NOMO-1 (cell line): ENCODE results near the gene PHKA2.
A peak's percentile ranks its signal among the peaks of the same experiment; 100 is the strongest.

Experiments used
- DNase-seq, 2 experiments: peaks; one replicate each; lab custom pipeline; 2025; ENCODE audit not compliant: unreplicated experiment in 2 of 2; lab: John Stamatoyannopoulos, UW

Gene PHKA2

DNA sequence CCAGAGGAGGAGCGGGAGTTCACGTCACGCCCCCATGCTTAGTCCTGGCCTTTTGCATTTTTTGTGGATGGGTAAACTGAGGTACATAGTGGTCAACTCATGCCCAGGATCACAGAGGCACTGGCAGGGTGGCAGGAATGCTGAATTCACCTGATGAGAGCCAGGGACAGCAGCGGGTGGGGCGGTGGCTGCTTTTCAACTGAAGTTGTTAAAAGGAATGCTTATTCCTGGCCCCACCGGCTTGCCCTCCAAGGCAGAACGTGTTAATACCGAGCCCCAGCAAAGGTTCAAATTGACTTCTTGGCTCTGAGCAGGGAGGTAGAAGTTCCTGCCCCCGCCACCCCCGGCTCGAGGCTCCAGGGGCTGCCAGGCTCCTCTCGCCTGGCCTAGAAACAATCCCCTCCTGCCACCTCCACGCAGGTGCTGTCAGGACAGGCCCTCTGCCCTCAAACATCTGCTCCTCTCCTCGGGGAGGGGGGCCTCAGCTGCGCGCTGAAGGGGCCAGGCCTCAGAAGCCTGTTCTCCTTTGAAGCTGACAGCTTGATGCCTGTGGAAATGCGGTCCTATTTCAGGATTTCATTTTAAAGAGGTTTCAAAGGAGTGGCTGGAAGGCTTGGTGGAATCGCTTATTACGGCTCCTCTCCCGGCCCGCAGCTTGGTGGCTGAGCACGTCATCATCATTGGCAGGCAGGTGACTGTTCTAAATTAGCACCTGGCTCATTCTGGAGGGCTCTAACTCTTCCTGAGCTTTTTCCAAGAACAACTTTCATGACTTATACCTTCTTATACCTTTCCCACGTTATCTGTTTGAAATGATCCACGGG lies 93.0 kb downstream of the PHKA2 start:
- DNase-seq: no peak

- DNase-seq: no peak
Observed at GRCh38 chrX:18890049-18890381, 93.9 kb downstream of the PHKA2 start.

DNA sequence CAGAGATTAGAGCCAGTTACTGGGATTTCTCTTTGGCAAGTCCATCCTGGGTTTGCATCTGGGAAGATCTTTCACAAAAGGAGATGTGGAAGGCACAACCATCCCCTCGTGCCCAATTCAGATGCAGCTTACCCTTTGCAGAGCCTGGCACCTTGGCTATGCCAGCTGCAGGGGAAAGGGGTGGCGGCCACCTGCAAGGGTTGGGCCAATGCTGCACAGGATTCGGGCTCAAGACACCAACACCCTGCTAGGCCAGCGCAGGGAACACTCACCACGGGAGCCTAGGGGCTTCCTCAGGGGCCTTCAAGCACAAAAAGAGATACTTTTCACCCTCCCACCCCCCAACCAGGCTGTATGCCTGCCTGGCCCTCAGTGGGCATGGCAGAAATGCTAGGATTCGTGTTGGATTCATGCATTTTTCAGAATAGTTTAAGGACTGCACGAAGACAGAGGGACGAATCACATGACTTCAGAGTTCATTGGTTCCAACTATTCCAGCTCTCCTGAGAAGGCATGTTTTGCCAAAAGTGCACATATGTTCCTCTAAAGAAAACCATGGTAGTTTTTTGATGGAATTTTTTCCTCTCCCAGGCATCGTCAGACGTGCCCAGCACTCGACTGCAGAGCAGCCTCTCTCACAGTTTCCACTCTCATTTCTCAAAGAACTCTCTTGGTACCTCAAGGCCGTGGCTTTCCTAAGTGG lies 94.4 kb downstream of the PHKA2 start:
- no peak for DNase-seq

DNA sequence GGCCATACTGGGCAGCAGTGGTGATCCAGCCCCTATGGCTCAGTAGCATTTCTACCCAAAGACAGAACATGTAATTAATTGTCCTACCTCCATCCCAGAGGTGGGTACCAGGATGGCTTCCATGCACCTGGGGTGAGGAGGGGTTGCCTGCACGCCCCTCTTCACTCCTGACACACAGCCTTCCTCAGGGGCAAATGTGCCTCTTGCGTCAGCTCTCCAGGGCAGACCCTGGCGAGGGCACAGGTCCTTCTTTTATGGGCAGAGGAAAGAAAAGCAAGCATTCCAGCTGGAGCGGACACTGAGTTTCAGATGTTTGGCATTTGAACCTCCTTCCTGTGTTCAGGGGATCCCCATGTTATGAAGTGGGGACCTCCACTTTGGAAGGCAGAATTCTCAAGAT lies 95.6 kb downstream of the PHKA2 start:
- no peak for DNase-seq

GRCh38 chrX:18887825-18888212 lies 96.1 kb downstream of the PHKA2 start:
- DNase-seq: no peak

- no peak for DNase-seq
Observed at GRCh38 chrX:18887177-18887824, 96.6 kb downstream of the PHKA2 start.

DNA sequence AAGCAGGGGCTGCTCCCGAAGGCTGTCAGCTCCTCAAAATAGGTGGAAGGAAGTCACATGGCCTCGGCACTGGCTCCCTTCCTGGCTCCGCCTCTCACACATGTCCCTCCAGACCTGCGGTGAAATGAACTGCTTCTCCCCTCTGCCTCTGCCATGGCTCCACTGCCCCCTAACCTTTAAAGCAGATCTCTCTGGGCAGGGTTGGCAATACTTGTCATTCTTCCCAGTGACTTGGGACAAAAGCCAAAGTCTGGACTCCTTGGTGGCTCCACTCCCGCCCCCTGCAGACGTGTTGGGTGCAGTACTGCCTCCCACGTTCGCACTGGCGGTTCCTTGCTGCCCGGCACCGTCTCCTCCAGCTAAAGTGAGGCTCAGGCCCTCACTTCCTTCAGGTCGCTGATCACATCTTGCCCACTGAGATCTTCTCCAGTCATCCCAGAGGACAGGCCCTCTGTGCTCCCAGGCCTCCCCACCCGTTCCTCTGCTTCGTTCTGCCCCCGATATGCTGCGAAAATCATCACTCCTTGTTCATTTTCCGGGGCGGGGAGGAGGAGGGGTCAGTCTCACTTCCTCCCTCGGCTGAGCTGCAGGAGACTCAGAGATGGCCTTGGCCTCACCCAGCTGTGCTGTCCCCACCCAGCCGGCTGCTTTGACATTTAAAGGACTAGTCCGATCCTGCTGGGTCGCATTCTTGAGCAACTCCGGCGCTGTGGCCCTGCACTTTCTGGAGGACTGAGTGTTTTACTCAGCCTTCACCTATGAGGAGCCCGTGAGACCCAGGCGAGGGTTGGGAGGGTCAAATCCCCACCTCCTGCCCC lies 97.4 kb downstream of the PHKA2 start:
- peak; percentile 83 to 86 for DNase-seq

- DNase-seq: no peak
Observed at GRCh38 chrX:18886005-18886343, 97.9 kb downstream of the PHKA2 start.

GRCh38 chrX:18885328-18886004 lies 98.4 kb downstream of the PHKA2 start:
- peak; percentile 18 to 23 for DNase-seq

DNA sequence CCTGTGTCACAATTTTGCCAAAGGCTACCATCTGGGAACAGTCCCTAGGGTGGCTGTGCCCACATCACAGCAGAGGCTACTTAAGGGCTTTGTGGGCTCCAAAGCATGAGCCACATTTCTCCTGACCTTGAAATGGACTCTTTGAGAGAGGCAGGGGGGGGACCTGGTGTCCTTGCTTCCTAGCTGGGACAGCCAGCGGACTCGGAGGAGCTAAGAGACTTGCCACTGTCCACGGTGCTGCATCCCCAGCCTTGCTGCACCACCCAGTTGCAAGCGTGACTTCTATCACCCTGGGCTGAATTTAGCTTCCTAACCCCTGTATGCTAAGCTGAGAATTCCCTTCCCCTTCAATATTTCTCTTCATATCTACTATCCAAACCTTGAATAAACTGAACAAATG lies 99.0 kb downstream of the PHKA2 start:
- DNase-seq: no peak

DNA sequence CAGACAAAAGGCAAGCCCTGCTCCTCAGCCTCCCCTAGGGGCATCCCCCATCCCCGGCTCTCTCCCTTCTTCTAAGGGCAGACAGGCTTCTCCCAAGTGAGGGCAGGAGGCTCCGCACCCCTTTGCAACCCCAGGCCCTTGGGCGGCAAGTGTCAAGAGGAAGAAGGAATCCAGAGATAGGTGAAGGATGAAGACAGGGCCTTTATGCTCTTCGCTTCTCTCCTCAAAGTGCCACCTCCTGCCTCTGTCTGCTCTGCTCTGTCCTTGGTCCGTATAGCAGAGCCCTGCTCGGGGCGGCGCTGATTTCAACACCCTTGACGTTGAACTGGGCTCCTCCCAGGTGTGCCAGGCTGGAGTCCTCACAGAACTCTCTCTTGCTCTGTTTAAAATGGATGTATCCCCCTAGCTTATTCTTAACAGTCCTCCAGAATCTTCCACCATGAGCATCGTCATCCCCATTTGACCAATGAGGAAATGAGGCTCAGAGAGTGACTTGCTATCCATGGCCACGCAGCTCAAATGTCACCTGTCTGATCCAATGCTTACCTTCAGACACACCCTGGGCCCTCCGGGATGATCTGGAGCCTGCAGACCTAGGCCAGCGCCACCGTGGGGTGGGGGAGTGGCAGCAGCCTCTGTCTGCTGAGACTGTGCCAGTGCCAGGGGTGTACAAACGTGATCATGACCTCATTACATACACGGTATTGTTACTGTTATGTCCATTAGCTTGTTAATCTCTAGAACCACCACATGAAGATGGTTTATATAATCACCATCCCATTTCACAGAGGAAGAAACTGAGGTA lies 99.8 kb downstream of the PHKA2 start:
- DNase-seq: no peak

GRCh38 chrX:18883234-18883960 lies 100.5 kb downstream of the PHKA2 start:
- DNase-seq: no peak

GRCh38 chrX:18879144-18879543 lies 104.8 kb downstream of the PHKA2 start:
- no peak for DNase-seq

- DNase-seq: no peak
Observed at GRCh38 chrX:18877469-18877868, 106.4 kb downstream of the PHKA2 start.

DNA sequence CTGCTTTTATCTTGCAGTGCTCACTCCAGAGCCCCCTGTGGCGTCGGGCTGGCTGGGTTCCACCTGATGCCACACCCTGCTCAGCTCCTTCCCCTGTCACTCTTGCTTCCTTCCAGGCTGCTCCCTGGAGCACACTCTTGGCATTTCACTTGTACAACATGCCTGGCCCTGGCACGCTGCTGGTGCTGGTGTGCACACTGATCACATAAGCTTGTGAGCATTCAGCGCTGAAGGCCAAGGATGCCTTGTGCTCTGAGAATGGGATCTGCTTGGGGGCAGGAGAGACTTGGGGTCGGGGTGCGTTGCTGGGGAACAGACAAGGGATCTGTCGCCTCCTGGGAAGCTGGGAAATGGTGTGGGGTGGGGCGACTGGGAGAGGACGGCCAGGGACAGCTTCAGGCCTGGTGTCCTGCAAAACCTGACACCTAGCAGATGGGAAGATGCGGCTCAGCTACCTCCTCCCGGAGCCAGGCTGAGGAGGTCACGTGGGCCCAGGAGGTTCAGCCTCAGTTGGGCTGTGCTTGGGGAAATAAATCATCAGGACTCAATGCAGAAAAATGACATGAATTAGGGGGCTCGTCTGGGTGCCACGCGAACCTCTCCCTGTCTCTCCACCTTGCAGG lies 108.5 kb downstream of the PHKA2 start:
- DNase-seq: no peak

DNA sequence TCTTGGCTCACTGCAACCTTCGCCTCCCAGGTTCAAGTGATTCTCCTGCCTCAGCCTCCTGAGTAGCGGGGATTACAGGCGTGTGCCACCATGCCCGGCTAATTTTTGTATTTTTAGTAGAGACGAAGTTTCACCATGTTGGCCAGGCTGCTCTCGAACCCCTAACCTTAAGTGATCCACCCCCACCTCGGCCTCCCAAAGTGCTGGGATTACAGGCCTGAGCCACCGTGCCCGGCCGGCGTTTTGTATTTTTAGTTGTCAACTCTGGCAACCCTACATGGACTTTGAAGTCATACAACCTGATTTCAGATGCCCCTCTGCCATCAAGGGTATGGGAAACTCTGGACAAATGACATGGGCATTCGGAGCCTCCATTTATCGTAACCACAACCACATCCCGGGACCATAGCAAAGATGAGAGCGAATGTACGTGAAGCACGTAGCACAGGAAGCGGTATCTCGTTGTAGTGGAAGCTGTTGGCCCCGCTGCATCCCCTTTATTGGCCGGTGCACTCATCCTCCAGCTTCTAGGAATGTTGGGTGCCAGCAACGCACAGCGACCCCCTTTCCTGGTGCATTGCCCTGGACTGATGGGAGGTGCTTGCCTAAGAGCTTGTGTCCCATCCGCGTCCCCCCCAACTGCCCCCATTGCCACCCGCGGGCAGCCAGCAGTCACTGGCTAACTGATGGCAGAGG lies 109.2 kb downstream of the PHKA2 start:
- no peak for DNase-seq

- no peak for DNase-seq
Observed at GRCh38 chrX:18873836-18874235, 110.1 kb downstream of the PHKA2 start.

- peak; percentile 23 to 67 for DNase-seq
Observed at GRCh38 chrX:18873189-18873791, 110.6 kb downstream of the PHKA2 start.
